GM19193 (cell line): ENCODE results near the gene NCEH1.

Experiments used
- POLR2A ChIP-seq: IDR thresholded peaks from 4 replicates; pipeline ENCODE4 v1.6.1; 2011; ENCODE audit not compliant: insufficient read depth, insufficient read length; ENCODE audit errors: extremely low read depth

Gene NCEH1

GRCh38 chr3:172688588-172688987 is 22.3 kb downstream of the NCEH1 start:
- no peak for TF ChIP-seq POLR2A

DNA sequence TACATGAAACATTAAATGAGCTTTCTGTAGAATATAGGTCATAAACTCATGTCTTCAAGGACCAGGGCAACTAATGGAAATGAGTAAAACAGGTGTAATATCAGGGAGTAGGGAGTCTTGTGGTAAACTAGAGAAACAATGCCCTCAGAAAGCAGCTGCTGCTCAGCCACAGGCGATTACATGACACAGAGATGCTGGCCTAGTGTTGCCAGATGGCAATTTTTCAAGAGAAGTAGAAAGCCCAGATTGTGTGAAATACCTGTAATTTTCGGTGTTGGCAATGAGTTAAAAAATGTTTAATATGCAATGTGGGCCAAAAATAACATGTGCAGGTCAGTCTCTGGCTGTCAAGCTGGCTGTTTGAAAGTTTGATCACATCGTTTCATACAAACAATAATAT is 23.4 kb downstream of the NCEH1 start:
- TF ChIP-seq POLR2A, result no peak

- TF ChIP-seq POLR2A, result no peak
Measured at GRCh38 chr3:172685331-172686214, 25.3 kb downstream of the NCEH1 start.

DNA sequence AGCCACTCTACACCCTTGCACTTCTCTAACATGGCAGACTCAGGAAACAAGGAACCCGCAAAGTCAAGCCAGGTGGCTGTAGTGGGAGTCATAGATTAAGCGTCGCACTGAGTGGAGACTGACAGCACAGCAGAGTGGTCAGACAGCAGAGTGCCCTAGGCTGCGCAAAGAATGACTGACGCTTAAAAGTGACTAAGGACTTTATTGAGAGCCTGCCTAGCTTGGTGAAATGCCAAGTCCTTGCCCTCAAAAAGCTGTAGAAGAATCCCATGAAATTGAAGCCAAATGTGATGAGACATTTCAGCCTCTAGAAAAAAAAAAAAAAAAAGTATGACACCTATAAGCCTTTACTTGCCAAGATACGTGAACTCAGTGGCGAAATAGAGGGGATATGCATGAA is 30.2 kb downstream of the NCEH1 start:
- TF ChIP-seq POLR2A, result no peak

DNA sequence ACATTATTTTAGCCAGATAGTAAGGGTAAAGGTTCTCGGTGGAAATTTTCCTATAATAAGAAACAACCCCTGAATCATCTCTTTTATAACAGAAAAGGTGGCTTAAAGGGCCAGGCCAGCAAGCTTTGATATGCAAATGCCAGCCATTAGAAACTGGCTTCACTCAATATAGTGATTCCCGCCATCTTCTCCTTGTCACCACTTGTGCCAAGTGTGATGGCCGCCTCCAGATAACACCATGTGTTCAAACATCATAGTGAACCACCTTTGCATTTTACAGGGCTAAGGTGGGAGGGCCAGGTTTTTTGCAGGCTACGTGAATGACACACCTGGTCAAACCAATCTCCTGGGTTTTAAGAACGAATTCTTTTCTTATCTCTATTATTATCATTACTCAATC is 31.3 kb downstream of the NCEH1 start:
- no peak for TF ChIP-seq POLR2A

DNA sequence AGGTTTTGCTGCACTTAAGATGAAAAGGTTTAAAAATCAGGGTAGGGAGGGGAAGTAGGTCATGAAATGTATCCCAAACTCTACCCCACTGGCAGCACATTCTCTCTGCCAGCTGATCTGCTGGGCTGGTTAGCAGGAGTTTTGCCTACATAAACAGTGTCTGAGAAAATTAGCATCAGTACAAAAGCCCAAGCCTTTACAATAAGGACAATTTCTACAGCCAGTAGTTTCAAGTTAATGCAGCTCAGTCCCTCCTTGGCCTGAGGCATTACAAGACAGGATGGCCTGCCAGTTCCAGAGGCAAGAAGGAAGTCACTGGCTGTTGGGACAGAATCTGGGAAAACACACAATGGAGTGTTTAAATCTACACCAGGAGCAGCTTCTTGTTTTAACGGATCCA is 32.8 kb downstream of the NCEH1 start:
- no peak for TF ChIP-seq POLR2A

- TF ChIP-seq POLR2A, result no peak
Measured at GRCh38 chr3:172676196-172676922, 34.5 kb downstream of the NCEH1 start.

GRCh38 chr3:172675441-172676193 is 35.2 kb downstream of the NCEH1 start:
- no peak for TF ChIP-seq POLR2A

GRCh38 chr3:172673210-172673679 is 37.6 kb downstream of the NCEH1 start:
- TF ChIP-seq POLR2A, result no peak

DNA sequence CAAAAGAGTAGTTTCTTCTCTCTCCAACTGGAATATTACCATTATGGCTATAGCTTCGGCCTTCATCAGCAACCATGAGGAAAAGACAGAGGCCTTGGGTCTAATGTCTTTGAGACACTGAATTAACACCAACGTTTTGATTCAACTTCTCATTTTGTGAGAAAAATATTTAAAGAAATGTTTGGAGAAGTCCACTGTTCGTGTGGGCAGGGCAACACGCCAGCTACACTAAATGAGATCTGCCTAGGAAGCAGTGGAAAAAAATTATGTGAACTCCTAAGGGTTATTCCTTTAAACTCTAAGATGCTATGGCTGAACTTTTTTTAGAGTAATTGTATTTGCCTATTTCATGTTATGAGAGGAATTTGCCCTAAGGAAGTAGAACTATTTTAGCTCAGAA is 41.8 kb downstream of the NCEH1 start:
- no peak for TF ChIP-seq POLR2A

- no peak for TF ChIP-seq POLR2A
Measured at GRCh38 chr3:172666873-172667694, 43.8 kb downstream of the NCEH1 start.

GRCh38 chr3:172666181-172666872 is 44.5 kb downstream of the NCEH1 start:
- TF ChIP-seq POLR2A, result no peak

- no peak for TF ChIP-seq POLR2A
Measured at GRCh38 chr3:172659246-172660002, 51.4 kb downstream of the NCEH1 start.
